HepG2 (cell line): ENCODE results near the gene SLC31A2. TPM values are rescaled to one million over a fixed set of nuclear protein-coding genes. Genes with fewer than 3 reads are reported as not detected.
"Not testable (repeated sequence)": the region's sequence is repeated elsewhere in the genome, so short reads cannot be mapped to it uniquely, and the experiment has no call there.

Experiments
- ATAC-seq: fragments of 200-7000 bp; cut with Tn5 transposase; 3 replicates; pipeline ENCODE4 v1.9.1; 2020; ENCODE audit warnings: mild to moderate bottlenecking, moderate library complexity
- BruUV-seq: library from RNA; stranded (reverse); fragments of 400-500 nt; replicated peaks from 2 replicates; lab custom pipeline; 2021; lab: Mats Ljungman, UMichigan
- CTCF ChIA-PET: fragments of 300-600 bp; formaldehyde crosslinking; extraction: SDS; loops from one replicate; lab custom pipeline; 2021; ENCODE audit warnings: low total read pairs, inconsistent platforms, low intra/inter-chr PET ratio; lab: Yijun Ruan, JAX
- POLR2A ChIA-PET: fragments of 350-600 bp; sonication (Branson Sonifier 250); formaldehyde crosslinking; loops from one replicate; lab custom pipeline; 2020; ENCODE audit warnings: antibody characterized with exemption, inconsistent platforms; lab: Yijun Ruan, JAX
- DNase-seq: peaks from one replicate; pipeline ENCODE4 v3.0.0-alpha.2; 2015; ENCODE audit warnings: low spot score
- FAIRE-seq: peaks from 3 replicates; lab custom pipeline; 2011; peaks lifted over from hg19 to GRCh38; lab: Jason Lieb, UNC
- H2AFZ ChIP-seq: one replicate; pipeline ENCODE4 v1.6.1; 2011; ENCODE audit warnings: low read length, inconsistent platforms
- H3K27ac ChIP-seq: fragments of 300-600 bp; 3 replicates; pipeline ENCODE4 v1.8.0; 2011; ENCODE audit warnings: mixed run types, mild to moderate bottlenecking, mixed read lengths, low read length, inconsistent platforms; ENCODE audit not compliant: insufficient read depth; ENCODE audit errors: extremely low read length
- H3K27me3 ChIP-seq, 2 experiments: fragments of 200-600 bp in 1 of 2; 2 replicates in 1 of 2; 3 replicates in 1 of 2; pipeline versions ENCODE4 v1.6.0 to v1.8.0; 2011; ENCODE audit warnings: low read length in 2 of 2, mild to moderate bottlenecking in 2 of 2, moderate library complexity in 2 of 2, inconsistent platforms in 1 of 2; ENCODE audit not compliant: insufficient read depth in 2 of 2, control insufficient read depth in 1 of 2
- H3K36me3 ChIP-seq, 2 experiments: fragments of 200-600 bp in 1 of 2; replicated peaks in 1 of 2; 2 replicates in 1 of 2; 3 replicates in 1 of 2; pipeline versions ENCODE4 v1.5.1 to v1.8.0; 2011; ENCODE audit warnings: low read length in 2 of 2, inconsistent platforms in 1 of 2; ENCODE audit not compliant: insufficient read depth in 2 of 2, control insufficient read depth in 1 of 2
- H3K4me1 ChIP-seq: 2 replicates; pipeline ENCODE4 v1.5.1; 2012; ENCODE audit warnings: low read length, inconsistent platforms; ENCODE audit not compliant: insufficient read depth
- H3K4me2 ChIP-seq: 2 replicates; pipeline ENCODE4 v1.6.0; 2011; ENCODE audit warnings: low read depth, low read length, inconsistent platforms
- H3K4me3 ChIP-seq, 3 experiments: fragments of 200-600 bp in 1 of 3; sonication (generic), shearing (Covaris generic) in 1 of 3; replicated peaks in 1 of 3; 2 replicates each; pipeline ENCODE4 v1.5.1; 2011 to 2016; ENCODE audit warnings: low read length in 3 of 3, inconsistent platforms in 2 of 3, low read depth in 2 of 3, mild to moderate bottlenecking in 2 of 3, control low read depth in 1 of 3, mixed read lengths in 1 of 3; ENCODE audit not compliant: insufficient read depth in 1 of 3
- H3K79me2 ChIP-seq: one replicate; pipeline ENCODE4 v1.6.1; 2011; ENCODE audit warnings: low read length, inconsistent platforms; ENCODE audit not compliant: insufficient read depth
- H3K9ac ChIP-seq: 2 replicates; pipeline ENCODE4 v1.6.0; 2011; ENCODE audit warnings: mild to moderate bottlenecking, low read depth, low read length, inconsistent platforms; ENCODE audit not compliant: insufficient read depth
- H3K9me3 ChIP-seq: 2 replicates; pipeline ENCODE4 v1.5.1; 2012; ENCODE audit warnings: mild to moderate bottlenecking, low read length
- H4K20me1 ChIP-seq: 2 replicates; pipeline ENCODE4 v1.6.0; 2011; ENCODE audit warnings: inconsistent platforms, mild to moderate bottlenecking, low read length, moderate library complexity; ENCODE audit not compliant: insufficient read depth
- RAD21 ChIP-seq: fragments of 450-650 bp; formaldehyde crosslinking; IDR thresholded peaks from 2 replicates; pipeline ENCODE4 v1.5.0; 2020; ENCODE audit warnings: mild to moderate bottlenecking
- WGBS: methylation state at CpG from one replicate; pipeline ENCODE4 v1.1.6; 2017; ENCODE audit warnings: low lambda C conversion rate; 5-methylcytosine and 5-hydroxymethylcytosine counted together
- in situ Hi-C: cut with HindIII; loops from 2 replicates; pipeline ENCODE4 v1.10.0; 2017; ENCODE audit warnings: low pct_unique_long_range_greater_than_20kb; ENCODE audit not compliant: extremely low pct_ligation_motif_present
- intact Hi-C: fragments of 100-400 bp; cut with micrococcal nuclease; formaldehyde crosslinking; loops from one replicate; pipeline ENCODE4 v1.10.0; 2022; ENCODE audit not compliant: unreplicated experiment
- polyA plus RNA-seq, 8 experiments: library from polyadenylated mRNA; depleted of rRNA in 3 of 8; stranded (reverse) in 7 of 8; unstranded in 1 of 8; fragments of >200 nt; fragmentation: Illumina TruSeq in 4 of 8; extraction: Trizol in 4 of 8; gene quantifications; 2 replicates each; pipeline versions ENCODE4 v1.2.1 to v1.2.3, GENCODE V29; 2011 to 2016; ENCODE audit warnings: low read depth in 4 of 8, missing spikeins in 1 of 8, mixed read lengths in 1 of 8; ENCODE audit not compliant: insufficient read depth in 1 of 8
- total RNA-seq, 5 experiments: library from RNA; depleted of rRNA; stranded (reverse); fragments of >200 nt; fragmentation: Illumina TruSeq; extraction: Trizol; gene quantifications; 2 replicates each; pipeline ENCODE4 v1.2.3, GENCODE V29; 2016; ENCODE audit warnings: low read depth in 1 of 5
- TF ChIP-seq, protein P1 (sequence below): sonication (generic); formaldehyde crosslinking; IDR thresholded peaks from 2 replicates; pipeline ENCODE4 v1.5.0; 2020; ENCODE audit warnings: mild to moderate bottlenecking, missing genetic modification reagents, moderate library complexity

Gene SLC31A2
- total and polyA plus RNA-seq, 2 of the 13 experiments (the other 11 are each of a cell fraction or from before 2014, with no cell fraction given): 9.3 to 10.2 TPM

DNA sequence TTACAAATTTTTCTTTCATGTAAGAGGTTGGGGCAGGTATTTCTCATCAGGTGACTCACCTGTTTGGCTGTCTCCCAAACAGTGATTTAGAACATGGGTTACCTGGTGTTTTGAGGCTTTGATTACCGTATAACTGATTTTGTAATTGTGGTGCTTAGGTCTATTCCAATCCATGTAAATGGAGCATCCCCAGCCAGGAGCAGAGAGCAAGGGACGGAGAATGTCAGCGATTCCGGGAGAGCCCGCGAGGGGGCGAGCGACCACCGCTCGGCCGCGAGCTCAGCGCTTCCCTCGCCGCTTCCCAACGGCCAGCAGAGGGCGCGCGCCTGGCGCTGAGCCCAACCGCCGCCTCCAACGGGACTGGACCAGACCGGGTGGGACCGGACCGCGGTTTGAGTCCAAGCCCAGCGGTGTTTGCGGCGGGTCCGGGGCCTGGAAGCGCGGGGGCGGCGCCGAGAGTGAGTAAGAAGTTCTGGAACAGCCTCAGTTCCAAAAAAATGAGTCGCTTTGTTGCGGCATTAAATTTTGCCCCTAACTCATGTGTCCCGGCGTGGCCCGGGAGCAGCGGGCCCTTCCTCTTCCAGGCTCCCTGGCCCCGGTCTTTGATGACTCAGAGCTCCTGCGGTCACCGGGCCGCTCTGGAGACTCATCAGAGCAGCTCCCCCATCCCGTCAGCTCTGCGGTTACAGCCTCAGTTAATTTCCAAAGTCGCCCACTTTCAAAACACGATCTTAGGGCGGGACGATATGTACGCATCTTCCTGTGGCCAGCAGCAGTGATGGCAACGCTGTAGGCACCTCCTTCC, 37.9 kb upstream of the SLC31A2 start:
- in situ Hi-C loops: not testable (repeated sequence)

DNA sequence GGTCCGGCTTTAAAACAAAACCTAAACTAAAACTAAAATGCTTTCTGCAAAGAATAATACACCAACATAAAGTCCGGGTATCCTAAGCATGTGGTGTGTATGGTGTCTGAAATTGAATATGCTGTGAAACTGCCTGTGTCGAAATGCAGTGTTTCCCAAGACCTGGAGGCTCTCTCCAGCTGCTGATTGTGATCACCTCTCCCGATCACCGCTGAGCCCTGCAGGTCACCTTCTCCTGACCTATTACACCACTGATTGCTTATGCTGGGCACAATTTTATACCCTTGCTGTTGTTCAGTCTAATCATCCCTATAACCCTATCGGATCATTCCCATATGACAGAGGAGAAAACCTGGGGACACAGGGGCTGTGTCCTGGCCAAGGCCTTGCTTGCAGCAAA, 32.0 kb upstream of the SLC31A2 start:
- H3K9me3 ChIP-seq, CTCF ChIA-PET, H3K4me1 ChIP-seq, H3K36me3 ChIP-seq, H3K9ac ChIP-seq, H3K4me3 ChIP-seq, intact Hi-C loops, H2AFZ ChIP-seq, in situ Hi-C loops, H3K27ac ChIP-seq, DNase-seq, H3K4me2 ChIP-seq, POLR2A ChIA-PET, H4K20me1 ChIP-seq, BruUV-seq, H3K79me2 ChIP-seq: not testable (repeated sequence)
- FAIRE-seq (peak; percentile 83), ATAC-seq (peak; percentile 40)
- no CpG with 5 or more reads among the region's 6 CpGs for WGBS
- H3K27me3 ChIP-seq: peaks cover 0 to 10% of the 10 kb centered on the region in 2 experiments; a peak in 1 of 5 replicates

More for the DNA sequence above, 37.9 kb upstream of the SLC31A2 start:
- H4K20me1 ChIP-seq, H2AFZ ChIP-seq, H3K9me3 ChIP-seq, FAIRE-seq, H3K4me3 ChIP-seq, H3K27ac ChIP-seq, BruUV-seq, H3K4me2 ChIP-seq, H3K9ac ChIP-seq, H3K27me3 ChIP-seq, H3K79me2 ChIP-seq, H3K4me1 ChIP-seq, DNase-seq, H3K36me3 ChIP-seq, POLR2A ChIA-PET: not testable (repeated sequence)
- intact Hi-C loops: loop anchor here (5.0 kb wide), 1 partner anchor 186 kb away; no protein-coding TSS in a partner anchor
- peak; percentile 57 for ATAC-seq
- WGBS: 0% methylated on average over 1 of the region's 54 CpGs
- peak; percentile 45; the same call in 1 of the 2 replicates for TF ChIP-seq RAD21 (CRISPR knock-in tag)
- TF ChIP-seq, protein P1, sequence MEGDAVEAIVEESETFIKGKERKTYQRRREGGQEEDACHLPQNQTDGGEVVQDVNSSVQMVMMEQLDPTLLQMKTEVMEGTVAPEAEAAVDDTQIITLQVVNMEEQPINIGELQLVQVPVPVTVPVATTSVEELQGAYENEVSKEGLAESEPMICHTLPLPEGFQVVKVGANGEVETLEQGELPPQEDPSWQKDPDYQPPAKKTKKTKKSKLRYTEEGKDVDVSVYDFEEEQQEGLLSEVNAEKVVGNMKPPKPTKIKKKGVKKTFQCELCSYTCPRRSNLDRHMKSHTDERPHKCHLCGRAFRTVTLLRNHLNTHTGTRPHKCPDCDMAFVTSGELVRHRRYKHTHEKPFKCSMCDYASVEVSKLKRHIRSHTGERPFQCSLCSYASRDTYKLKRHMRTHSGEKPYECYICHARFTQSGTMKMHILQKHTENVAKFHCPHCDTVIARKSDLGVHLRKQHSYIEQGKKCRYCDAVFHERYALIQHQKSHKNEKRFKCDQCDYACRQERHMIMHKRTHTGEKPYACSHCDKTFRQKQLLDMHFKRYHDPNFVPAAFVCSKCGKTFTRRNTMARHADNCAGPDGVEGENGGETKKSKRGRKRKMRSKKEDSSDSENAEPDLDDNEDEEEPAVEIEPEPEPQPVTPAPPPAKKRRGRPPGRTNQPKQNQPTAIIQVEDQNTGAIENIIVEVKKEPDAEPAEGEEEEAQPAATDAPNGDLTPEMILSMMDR (CRISPR knock-in tag): peak; percentile 50
- CTCF ChIA-PET: interaction anchor here (1.7 to 2.4 kb wide), 3 partner anchors 38 to 189 kb away, joined by 4 to 74 read pairs (median 6); partner anchors contain the start of gene SLC31A2
